Pulmonary artery endothelial cell (primary cell): ENCODE data around the gene SHMT2. TPM values are rescaled to one million over a fixed set of nuclear protein-coding genes. Genes with fewer than 3 reads are reported as not detected.

Experiments used
- DNase-seq: peaks from one replicate; pipeline ENCODE4 v3.0.0-alpha.2; 2011; ENCODE audit warnings: low read depth, low spot score
- total RNA-seq: library from RNA; depleted of rRNA; stranded (reverse); fragments of >200 nt; gene quantifications from 2 replicates; pipeline ENCODE4 v1.2.3, GENCODE V29; 2014

The SHMT2 gene
- total RNA-seq, 1 donor from 2014 or later: 270 TPM

GRCh38 chr12:57238854-57239554 is 9.5 kb downstream of the SHMT2 start:
- peak; percentile 39 for DNase-seq

- no peak for DNase-seq
Observed at GRCh38 chr12:57239587-57240065, 10.1 kb downstream of the SHMT2 start.

GRCh38 chr12:57240066-57240921 is 10.8 kb downstream of the SHMT2 start:
- DNase-seq: no peak

- no peak for DNase-seq
Observed at GRCh38 chr12:57240926-57241401, 11.5 kb downstream of the SHMT2 start.

GRCh38 chr12:57241402-57242310 is 12.1 kb downstream of the SHMT2 start:
- DNase-seq: no peak

- no peak for DNase-seq
Observed at GRCh38 chr12:57242329-57242690, 12.8 kb downstream of the SHMT2 start.

- DNase-seq: no peak
Observed at GRCh38 chr12:57242691-57243454, 13.4 kb downstream of the SHMT2 start.

- DNase-seq: no peak
Observed at GRCh38 chr12:57243521-57244311, 14.2 kb downstream of the SHMT2 start.

- no peak for DNase-seq
Observed at GRCh38 chr12:57244312-57244696, 14.8 kb downstream of the SHMT2 start.

GRCh38 chr12:57247041-57247440 is 17.5 kb downstream of the SHMT2 start:
- DNase-seq: no peak

GRCh38 chr12:57248934-57249742 is 19.6 kb downstream of the SHMT2 start:
- no peak for DNase-seq

GRCh38 chr12:57250541-57250940 is 21.0 kb downstream of the SHMT2 start:
- DNase-seq: no peak

- no peak for DNase-seq
Observed at GRCh38 chr12:57250956-57251355, 21.4 kb downstream of the SHMT2 start, which contains the start of gene STAC3. TSS of gene STAC3 (minus strand) at chr12:57251187. CDS start at chr12:57249636, 1,551 bp downstream.

GRCh38 chr12:57254506-57255280 is 25.2 kb downstream of the SHMT2 start:
- DNase-seq: no peak

GRCh38 chr12:57255916-57256315 is 26.4 kb downstream of the SHMT2 start:
- no peak for DNase-seq

- no peak for DNase-seq
Observed at GRCh38 chr12:57258977-57259970, 29.8 kb downstream of the SHMT2 start.

- DNase-seq: no peak
Observed at GRCh38 chr12:57260366-57260765, 30.9 kb downstream of the SHMT2 start.
